ENCODE measurements around the gene DEFB121. TPM values are rescaled to one million over a fixed set of nuclear protein-coding genes. Genes with fewer than 3 reads are reported as not detected.

The DEFB121 gene
- total RNA-seq (not detected in 2 replicates), polyA plus RNA-seq (not detected in 2 replicates), polyA minus RNA-seq (not detected in 2 replicates)
- not detected for total RNA-seq (2013)

DNA sequence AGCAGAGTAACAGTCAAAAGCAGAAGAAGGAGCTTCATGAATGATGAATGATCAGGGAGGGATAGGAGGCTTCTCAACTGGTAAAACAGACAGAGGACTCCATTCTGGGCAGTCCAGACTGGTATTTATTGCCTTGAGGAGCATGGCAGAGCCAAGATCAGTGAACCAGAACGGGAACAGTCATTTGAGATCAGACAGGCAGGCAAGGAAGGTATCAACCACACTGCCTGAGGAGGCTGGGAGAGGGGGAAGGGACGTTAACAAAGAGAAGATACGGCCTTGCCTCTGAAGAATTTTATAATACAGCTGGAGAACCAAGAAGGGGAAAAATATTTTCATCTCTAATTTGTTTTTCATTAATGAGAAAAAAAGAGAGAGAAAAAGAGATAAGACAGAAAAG lies at the start of gene DEFB121:
DEFB121 (minus strand) TSS at position 101 of the 400 bp plus-strand sequence; CDS start at position 38, 63 bp downstream.
- intact Hi-C loops (cut with micrococcal nuclease): no loop called here
- H3K4me1 ChIP-seq (ENCODE audit: control insufficient read depth in 2 of 2, insufficient read depth in 2 of 2, low read length in 2 of 2): no peaks in the 10 kb centered on the region
- TF ChIP-seq EZH2 (IDR thresholded peaks at IDR 0.05; ENCODE audit: borderline replicate concordance, insufficient read depth, low read depth, low read length, poor library complexity, severe bottlenecking): no peak
- TF ChIP-seq CTCF (IDR thresholded peaks at IDR 0.05): no peak
- no peak within 1 kb of the TSS for H3K4me3 ChIP-seq (ENCODE audit: control extremely low read depth in 1 of 5, extremely low read depth in 1 of 5, insufficient read depth in 1 of 5, low read depth in 2 of 5, low read length in 4 of 5)
- peaks cover 2% of the 10 kb centered on the region for H3K27me3 Mint-ChIP-seq
- no peaks in the 10 kb centered on the region for H3K27me3 ChIP-seq (replicated peaks in 1 of 4; ENCODE audit: control extremely low read depth in 1 of 4, control insufficient read depth in 3 of 4, insufficient read depth in 4 of 4, low read length in 3 of 4)
- H3K4me3 Mint-ChIP-seq: no peak within 1 kb of the TSS
- no peak within 1 kb of the TSS for H3K9ac ChIP-seq (ENCODE audit: low read length)
- H3K9me3 Mint-ChIP-seq (ENCODE audit: insufficient read depth): peaks cover 2% of the 10 kb centered on the region
- no peak within 1 kb of the TSS for H3K27ac Mint-ChIP-seq
- DNase-seq: no peak
- H3K79me2 ChIP-seq (ENCODE audit: control insufficient read depth, insufficient read depth, low read length): no peaks in the 10 kb centered on the region
- H3K36me3 ChIP-seq (replicated peaks in 1 of 2; ENCODE audit: control extremely low read depth in 1 of 2, control insufficient read depth in 1 of 2, extremely low read depth in 1 of 2, insufficient read depth in 2 of 2, low read length in 1 of 2): no peaks in the 10 kb centered on the region
- no peak within 1 kb of the TSS for H2AFZ ChIP-seq (ENCODE audit: insufficient read depth, low read depth, low read length, poor library complexity, severe bottlenecking)
- WGBS (ENCODE audit: insufficient coverage): 20% methylated on average over 1 of the region's 3 CpGs
- H3K9me3 ChIP-seq (ENCODE audit: control extremely low read depth in 1 of 3, control insufficient read depth in 2 of 3, insufficient read depth in 1 of 3, low read length in 2 of 3): peaks cover 0 to 3% (median 0%) of the 10 kb centered on the region in 3 donors
- no peaks in the 10 kb centered on the region for H4K20me1 ChIP-seq (ENCODE audit: control insufficient read depth, insufficient read depth, low read length, poor library complexity, severe bottlenecking)
- H3K4me2 ChIP-seq (replicated peaks; ENCODE audit: low read depth, low read length, poor library complexity, severe bottlenecking): no peak within 1 kb of the TSS
- ChIA-PET CTCF (no interaction called here), POLR2A (no interaction called here)
- H3K27ac ChIP-seq (ENCODE audit: low read length in 2 of 2): no peak within 1 kb of the TSS
- H3K4me1 Mint-ChIP-seq: no peaks in the 10 kb centered on the region
- no peak for ATAC-seq (ENCODE audit: low read depth)

DNA sequence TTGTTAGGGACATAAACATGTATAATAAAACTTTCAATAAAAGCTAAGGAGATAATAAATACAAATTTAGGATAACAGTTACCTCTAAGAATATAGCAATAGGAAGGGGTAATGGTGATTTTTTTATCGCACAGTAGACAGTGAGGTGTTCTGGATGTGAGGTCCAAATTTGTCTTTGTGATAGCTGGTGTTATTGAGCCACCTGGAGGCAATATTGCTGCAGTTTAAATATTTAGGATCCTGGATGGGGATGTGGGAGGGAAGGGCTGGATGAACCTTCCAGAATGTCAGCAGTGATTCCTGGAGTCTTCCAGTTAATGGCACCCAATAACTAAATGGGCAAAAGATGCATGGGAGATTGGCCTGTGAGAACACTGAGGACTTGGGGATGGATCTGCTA lies 48.3 kb upstream of the DEFB121 start:
- no peak overlapping the region for H3K4me2 ChIP-seq (replicated peaks; ENCODE audit: low read depth, low read length, poor library complexity, severe bottlenecking)
- DNase-seq: no peak
- intact Hi-C loops (cut with micrococcal nuclease): no loop called here
- H3K79me2 ChIP-seq (ENCODE audit: control insufficient read depth, insufficient read depth, low read length): no peaks in the 10 kb centered on the region
- no peaks in the 10 kb centered on the region for H3K36me3 ChIP-seq (replicated peaks in 1 of 2; ENCODE audit: control extremely low read depth in 1 of 2, control insufficient read depth in 1 of 2, extremely low read depth in 1 of 2, insufficient read depth in 2 of 2, low read length in 1 of 2)
- H3K27ac ChIP-seq (ENCODE audit: low read length in 2 of 2): no peak overlapping the region
- H3K9me3 ChIP-seq (ENCODE audit: control extremely low read depth in 1 of 3, control insufficient read depth in 2 of 3, insufficient read depth in 1 of 3, low read length in 2 of 3): peaks cover 0 to 6% (median 0%) of the 10 kb centered on the region in 3 donors
- H2AFZ ChIP-seq (ENCODE audit: insufficient read depth, low read depth, low read length, poor library complexity, severe bottlenecking): no peak overlapping the region
- H3K4me1 ChIP-seq (ENCODE audit: control insufficient read depth in 2 of 2, insufficient read depth in 2 of 2, low read length in 2 of 2): no peaks in the 10 kb centered on the region
- 100% methylated on average over 1 of the region's 1 CpG for WGBS (ENCODE audit: insufficient coverage)
- Mint-ChIP-seq H3K27me3 (peaks cover 23% of the 10 kb centered on the region), H3K4me1 (no peaks in the 10 kb centered on the region), H3K4me3 (no peak overlapping the region), H3K27ac (no peak overlapping the region), H3K9me3 (ENCODE audit: insufficient read depth) (no peaks in the 10 kb centered on the region)
- TF ChIP-seq EZH2 (IDR thresholded peaks at IDR 0.05; ENCODE audit: borderline replicate concordance, insufficient read depth, low read depth, low read length, poor library complexity, severe bottlenecking) (no peak), CTCF (IDR thresholded peaks at IDR 0.05) (no peak)
- peaks cover 0 to 2% (median 0%) of the 10 kb centered on the region in 4 experiments for H3K27me3 ChIP-seq (replicated peaks in 1 of 4; ENCODE audit: control extremely low read depth in 1 of 4, control insufficient read depth in 3 of 4, insufficient read depth in 4 of 4, low read length in 3 of 4)
- ChIA-PET POLR2A (no interaction called here), CTCF (no interaction called here)
- no peaks in the 10 kb centered on the region for H4K20me1 ChIP-seq (ENCODE audit: control insufficient read depth, insufficient read depth, low read length, poor library complexity, severe bottlenecking)
- no peak overlapping the region for H3K9ac ChIP-seq (ENCODE audit: low read length)
- no peak for ATAC-seq (ENCODE audit: low read depth)
- no peak overlapping the region for H3K4me3 ChIP-seq (ENCODE audit: control extremely low read depth in 1 of 5, extremely low read depth in 1 of 5, insufficient read depth in 1 of 5, low read depth in 2 of 5, low read length in 4 of 5)
